Thyroid gland (tissue), 4 donors: ENCODE measurements around the gene ZNF524. TPM values are rescaled to one million over a fixed set of nuclear protein-coding genes. Genes with fewer than 3 reads are reported as not detected.

Experiments
- DNase-seq, 2 donors: peaks; one replicate each; pipeline ENCODE4 v3.0.0-alpha.2; 2019
- H3K27ac ChIP-seq, 3 donors: fragments of 200-600 bp; sonication (generic); 1 replicate in 2 of 3; 2 replicates in 1 of 3; pipeline ENCODE4 v1.5.1; 2016 to 2019; ENCODE audit warnings: mild to moderate bottlenecking in 1 of 3, moderate library complexity in 1 of 3
- H3K27me3 ChIP-seq: fragments of 200-600 bp; sonication (generic); one replicate; pipeline ENCODE4 v1.5.1; 2019
- H3K36me3 ChIP-seq, 2 donors: fragments of 200-600 bp; sonication (generic); one replicate each; pipeline ENCODE4 v1.5.1; 2016 to 2019
- H3K4me1 ChIP-seq, 2 donors: fragments of 200-600 bp; sonication (generic); one replicate each; pipeline ENCODE4 v1.5.1; 2017 to 2019
- H3K4me3 ChIP-seq, 3 donors: fragments of 200-600 bp; sonication (generic); replicated peaks in 1 of 3; 1 replicate in 2 of 3; 2 replicates in 1 of 3; pipeline ENCODE4 v1.5.1; 2016; ENCODE audit warnings: mild to moderate bottlenecking in 1 of 3
- H3K9me3 ChIP-seq: fragments of 200-600 bp; sonication (generic); one replicate; pipeline ENCODE4 v1.5.1; 2017
- CTCF ChIP-seq, 6 experiments: fragments of 200-600 bp in 3 of 6; fragments of 450-650 bp in 3 of 6; sonication (generic) in 3 of 6; IDR thresholded peaks; one replicate each; pipeline ENCODE4 v1.5.1; 2016 to 2019; ENCODE audit warnings: antibody characterized with exemption in 6 of 6, mild to moderate bottlenecking in 2 of 6, inconsistent platforms in 1 of 6, moderate library complexity in 1 of 6
- POLR2A ChIP-seq, 2 donors: fragments of 450-650 bp; IDR thresholded peaks; one replicate each; pipeline ENCODE4 v1.6.1; 2017; ENCODE audit warnings: antibody characterized with exemption in 2 of 2, mild to moderate bottlenecking in 2 of 2, moderate library complexity in 1 of 2
- WGBS, 2 donors: methylation state at CpG; one replicate each; pipeline ENCODE4 v1.1.5; 2017; 5-methylcytosine and 5-hydroxymethylcytosine counted together
- intact Hi-C: fragments of 100-400 bp; cut with DNase I; formaldehyde crosslinking; loops from one replicate; pipeline ENCODE4 v1.15.1; 2023
- total RNA-seq, 4 donors: library from RNA; depleted of rRNA; stranded (reverse); fragments of >200 nt; gene quantifications; one replicate each; pipeline ENCODE4 v1.2.3, GENCODE V29; 2016

ZNF524 gene
- total RNA-seq, 4 donors from 2014 or later, result 13.0 to 34.2 (median 28.9) TPM

GRCh38 chr19:55618426-55618825, 18.3 kb downstream of the ZNF524 start:
- H3K4me3 ChIP-seq, result no peak overlapping the region
- no peak overlapping the region for H3K27ac ChIP-seq

GRCh38 chr19:55619286-55619685, 19.2 kb downstream of the ZNF524 start:
- intact Hi-C loops, result no loop called here
- peaks cover 15 to 26% of the 10 kb centered on the region in 2 donors for H3K36me3 ChIP-seq

More at GRCh38 chr19:55618426-55618825, 18.3 kb downstream of the ZNF524 start:
- 92 to 94% methylated on average over 7 of the region's 7 CpGs for WGBS, 2 donors
- intact Hi-C loops, result no loop called here
- peaks cover 15 to 28% of the 10 kb centered on the region in 2 donors for H3K36me3 ChIP-seq
- H3K9me3 ChIP-seq, result no peaks in the 10 kb centered on the region
- TF ChIP-seq POLR2A (IDR thresholded peaks at IDR 0.05) (no peak), CTCF (IDR thresholded peaks at IDR 0.05) (no peak)
- no peak for DNase-seq
- H3K27me3 ChIP-seq, result no peaks in the 10 kb centered on the region
- H3K4me1 ChIP-seq, result no peaks in the 10 kb centered on the region

GRCh38 chr19:55620410-55621204, 20.5 kb downstream of the ZNF524 start:
- intact Hi-C loops, result loop anchor here (10.0 kb wide), 1 partner anchor 476 kb away; the partner anchor contains the start of gene TNNT1
- TF ChIP-seq CTCF (IDR thresholded peaks at IDR 0.05) (no peak), POLR2A (IDR thresholded peaks at IDR 0.05) (no peak)
- Histone ChIP-seq H3K4me3 (no peak overlapping the region), H3K27ac (no peak overlapping the region), H3K36me3 (peaks cover 10 to 21% of the 10 kb centered on the region in 2 donors), H3K4me1 (peaks cover 0 to 5% of the 10 kb centered on the region in 2 donors), H3K9me3 (no peaks in the 10 kb centered on the region), H3K27me3 (no peaks in the 10 kb centered on the region)
- WGBS, 2 donors, result 94% methylated on average over 12 of the region's 12 CpGs
- DNase-seq, result no peak

More at GRCh38 chr19:55619286-55619685, 19.2 kb downstream of the ZNF524 start:
- no peak overlapping the region for H3K4me3 ChIP-seq
- WGBS, 2 donors, result 84 to 90% methylated on average over 3 of the region's 3 CpGs
- TF ChIP-seq CTCF (IDR thresholded peaks at IDR 0.05), result no peak
- no peak for TF ChIP-seq POLR2A (IDR thresholded peaks at IDR 0.05)
- H3K9me3 ChIP-seq, result no peaks in the 10 kb centered on the region
- no peak overlapping the region for H3K27ac ChIP-seq
- DNase-seq, result no peak
- H3K4me1 ChIP-seq, result no peaks in the 10 kb centered on the region
- H3K27me3 ChIP-seq, result no peaks in the 10 kb centered on the region

GRCh38 chr19:55621205-55621672, 21.2 kb downstream of the ZNF524 start:
- H3K36me3 ChIP-seq, result peaks cover 5 to 15% of the 10 kb centered on the region in 2 donors
- H3K9me3 ChIP-seq, result no peaks in the 10 kb centered on the region
- no peak for DNase-seq
- H3K27ac ChIP-seq, result no peak overlapping the region
- TF ChIP-seq CTCF (IDR thresholded peaks at IDR 0.05) (no peak), POLR2A (IDR thresholded peaks at IDR 0.05) (no peak)
- peaks cover 0 to 5% of the 10 kb centered on the region in 2 donors for H3K4me1 ChIP-seq
- H3K4me3 ChIP-seq, result no peak overlapping the region
- 88 to 91% methylated on average over 9 of the region's 9 CpGs for WGBS, 2 donors
- H3K27me3 ChIP-seq, result no peaks in the 10 kb centered on the region
- intact Hi-C loops, result loop anchor here (10.0 kb wide), 1 partner anchor 476 kb away; the partner anchor contains the start of gene TNNT1
